Measurements from ENCODE around the gene TBC1D16. TPM values are rescaled to one million over a fixed set of nuclear protein-coding genes. Genes with fewer than 3 reads are reported as not detected.
A peak's percentile ranks its signal among the peaks of the same experiment; 100 is the strongest.
"Not testable (repeated sequence)": the region's sequence is repeated elsewhere in the genome, so short reads cannot be mapped to it uniquely, and the experiment has no call there.

TBC1D16 gene
- total RNA-seq, 1 donor from 2014 or later, result 23.3 TPM

DNA sequence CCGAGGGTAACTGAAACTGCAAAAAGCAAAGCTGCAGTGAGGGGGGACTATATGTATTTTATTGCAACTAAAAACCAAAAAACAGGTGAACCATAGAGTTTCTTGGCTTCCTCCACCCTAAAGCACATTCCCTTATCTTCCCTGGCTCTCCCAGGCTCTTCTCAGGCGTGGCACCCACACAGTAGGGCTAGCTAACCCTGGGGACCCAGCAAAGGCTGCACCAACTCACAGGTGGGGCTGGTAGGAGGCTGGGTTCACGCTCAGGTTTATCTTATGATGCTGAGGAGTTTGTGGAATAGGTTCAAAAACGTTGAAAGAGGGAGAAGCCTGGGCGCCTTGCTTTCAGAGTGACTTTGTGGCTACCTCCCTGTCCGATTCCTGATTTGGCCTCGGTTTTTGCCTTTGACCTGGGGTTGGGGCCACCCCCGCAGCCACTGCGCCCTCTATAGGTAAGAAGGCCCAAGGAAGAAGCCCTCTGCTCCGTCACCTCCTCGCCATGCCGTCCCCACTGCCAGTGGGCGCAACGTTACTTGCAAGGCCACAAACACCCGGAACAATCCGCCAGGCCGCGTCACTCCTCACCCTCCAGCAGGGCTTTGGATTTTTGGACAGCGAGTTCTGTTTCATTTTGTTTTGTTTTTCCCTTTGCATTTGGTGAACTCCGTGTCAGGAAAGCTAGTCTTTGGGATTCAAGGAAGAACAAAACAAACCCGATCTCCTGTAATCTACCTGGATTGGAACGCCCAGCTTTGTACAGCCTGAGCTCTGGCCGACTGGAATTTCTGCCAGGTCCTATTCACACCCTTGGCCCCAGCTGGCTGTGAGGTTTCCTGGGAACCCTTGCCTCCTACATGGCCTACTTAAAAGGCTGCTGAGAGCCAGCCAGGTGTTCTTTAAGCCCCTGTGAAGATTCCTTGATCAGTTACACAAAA is 60.8 kb downstream of the TBC1D16 start:
- DNase-seq, result no peak

DNA sequence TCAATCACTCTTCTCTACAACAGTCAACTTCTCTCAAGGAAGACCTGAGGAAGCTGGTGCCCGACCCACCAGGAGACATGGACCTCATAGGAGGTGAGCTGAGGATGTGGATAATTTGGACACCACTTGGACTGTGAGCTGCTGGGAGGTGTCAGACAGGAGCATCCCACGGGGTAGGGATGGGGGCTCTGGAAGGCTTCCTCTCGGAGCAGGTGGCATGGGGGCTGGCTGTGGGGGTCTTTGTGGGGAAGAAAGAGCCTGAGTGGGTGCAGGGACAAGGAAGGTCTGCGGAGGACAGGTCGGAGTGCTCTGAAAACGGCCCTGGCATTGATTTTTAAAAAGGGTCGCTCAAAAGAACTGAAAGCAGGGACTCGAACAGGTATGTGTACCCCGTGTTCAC is 64.0 kb downstream of the TBC1D16 start:
- no peak for DNase-seq

GRCh38 chr17:79970576-79971068 is 65.0 kb downstream of the TBC1D16 start:
- no peak for DNase-seq

DNA sequence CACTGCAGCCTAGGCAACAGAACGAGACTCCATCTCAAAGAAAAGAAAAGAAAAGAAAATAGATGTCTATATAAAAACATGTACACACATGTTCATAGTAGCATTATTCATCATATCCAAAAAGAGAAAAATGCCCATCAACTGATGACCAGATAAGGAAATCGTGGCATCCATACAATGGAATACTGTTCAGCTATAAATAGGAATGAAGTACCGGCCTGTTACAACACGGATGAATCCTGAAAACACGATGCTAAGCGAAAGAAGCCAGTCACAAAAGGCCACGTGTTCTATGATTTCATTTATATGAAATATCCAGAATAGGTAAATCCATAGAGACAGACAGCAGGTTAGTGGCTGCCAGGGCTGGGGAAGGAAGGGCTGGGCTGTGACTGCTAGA is 65.8 kb downstream of the TBC1D16 start:
- DNase-seq, result no peak

DNA sequence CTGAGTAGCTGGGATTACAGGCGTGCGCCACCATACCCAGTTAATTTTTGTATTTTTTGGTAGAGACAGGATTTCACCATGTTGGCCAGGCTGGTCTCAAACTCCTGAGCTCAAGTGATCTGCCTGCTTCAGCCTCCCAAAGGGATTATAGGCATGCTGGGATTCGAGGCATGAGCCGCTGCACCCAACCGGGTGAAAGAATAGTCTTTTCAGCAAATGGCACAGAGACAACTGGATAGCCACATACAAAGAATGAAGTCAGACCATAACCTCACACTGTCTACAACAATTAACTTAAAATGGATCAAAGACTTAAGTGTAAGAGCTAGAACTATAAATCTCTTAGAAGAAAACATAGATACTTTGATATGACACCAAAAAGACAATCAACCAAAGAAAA is 67.6 kb downstream of the TBC1D16 start:
- DNase-seq, result no peak

GRCh38 chr17:79966681-79967080 is 69.0 kb downstream of the TBC1D16 start:
- no peak for DNase-seq

DNA sequence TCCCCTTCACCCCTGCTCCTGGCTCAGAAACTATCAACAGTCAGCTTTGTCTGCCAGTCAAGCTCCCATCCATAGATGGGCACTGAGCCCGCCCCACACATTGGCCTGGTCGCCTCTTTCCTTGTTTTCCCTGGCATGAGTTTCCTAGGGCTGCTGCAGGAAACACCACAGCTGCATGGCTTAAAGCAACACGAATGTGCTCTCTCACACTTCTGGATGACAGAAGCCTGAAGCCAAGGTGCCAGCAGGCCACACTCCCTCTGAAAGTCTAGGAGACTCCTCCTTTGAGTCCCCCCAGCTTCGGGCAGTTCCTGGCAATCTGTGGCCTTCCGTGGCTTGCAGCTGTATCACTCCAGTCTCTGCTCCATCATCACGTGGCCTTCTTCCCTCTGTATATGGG is 69.9 kb downstream of the TBC1D16 start:
- DNase-seq, result peak; percentile 86

DNA sequence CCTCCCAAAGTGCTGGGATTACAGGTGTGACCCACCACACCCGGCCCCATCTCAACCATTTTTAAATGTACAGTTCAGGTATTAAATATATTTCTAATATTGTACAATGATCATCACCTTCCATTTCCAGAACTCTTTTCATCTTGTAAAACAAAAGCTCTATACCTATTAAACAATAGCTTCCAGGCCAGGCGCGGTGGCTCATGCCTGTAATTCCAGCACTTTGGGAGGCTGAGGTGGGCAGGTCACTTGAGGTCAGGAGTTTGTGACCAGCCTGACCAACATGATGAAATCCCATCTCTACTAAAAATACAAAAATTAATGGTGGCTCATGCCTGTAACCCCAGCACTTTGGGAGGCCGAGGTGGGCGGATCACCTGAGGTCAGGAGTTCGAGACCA is 73.2 kb downstream of the TBC1D16 start:
- DNase-seq, result not testable (repeated sequence)

DNA sequence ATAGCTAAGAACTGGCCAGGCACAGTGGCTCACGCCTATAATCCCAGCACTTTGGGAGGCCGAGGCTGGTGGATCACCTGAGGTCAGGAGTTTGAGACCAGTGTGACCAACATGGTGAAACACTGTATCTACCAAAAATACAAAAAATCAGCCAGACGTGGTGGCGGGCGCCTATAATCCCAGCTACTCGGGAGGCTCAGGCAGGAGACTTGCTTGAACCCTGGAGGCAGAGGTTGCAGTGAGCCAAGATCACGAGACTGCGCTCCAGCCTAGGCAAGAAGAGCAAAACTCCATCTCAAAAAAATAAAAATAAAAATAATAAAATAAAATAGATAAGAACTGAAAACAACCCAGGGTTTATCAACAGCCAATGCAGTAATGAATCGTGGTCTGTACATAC is 74.1 kb downstream of the TBC1D16 start:
- not testable (repeated sequence) for DNase-seq

DNA sequence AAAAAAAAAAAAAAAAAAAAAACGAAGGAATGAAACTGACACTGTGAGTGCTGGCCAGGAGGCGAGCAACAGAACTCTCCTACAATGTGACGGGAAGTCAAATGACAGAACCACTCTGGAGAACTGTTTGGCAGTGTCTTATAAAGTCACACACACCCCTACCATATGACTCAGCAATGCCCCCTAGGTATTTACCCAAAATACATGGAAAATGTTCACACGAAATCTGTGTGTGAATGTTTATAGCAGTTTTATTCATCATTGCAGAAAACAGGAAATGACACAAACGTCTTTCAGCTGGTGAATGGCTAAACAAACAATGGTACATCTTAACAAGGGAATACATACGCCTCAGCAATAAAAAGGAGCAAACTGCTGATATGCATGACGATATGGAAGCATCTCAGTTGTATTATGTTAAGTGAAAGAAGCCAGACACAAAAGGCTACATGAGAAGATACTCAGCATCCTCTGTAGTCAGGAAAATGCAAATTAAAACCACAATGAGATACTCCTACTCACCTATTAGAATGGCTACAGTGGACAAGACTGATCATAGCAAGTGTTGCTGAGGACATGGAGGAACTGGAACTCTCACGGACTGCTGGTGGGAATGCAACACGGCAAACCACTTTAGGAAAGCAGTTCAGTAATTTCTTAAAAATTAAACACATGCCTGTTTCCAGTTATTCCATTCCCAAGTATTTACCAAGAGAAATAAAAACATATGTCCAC is 74.7 kb downstream of the TBC1D16 start:
- no peak for DNase-seq

- no peak for DNase-seq
Measured at GRCh38 chr17:79959042-79959441, 76.6 kb downstream of the TBC1D16 start.

GRCh38 chr17:79956853-79957252 is 78.8 kb downstream of the TBC1D16 start:
- DNase-seq, result no peak

DNA sequence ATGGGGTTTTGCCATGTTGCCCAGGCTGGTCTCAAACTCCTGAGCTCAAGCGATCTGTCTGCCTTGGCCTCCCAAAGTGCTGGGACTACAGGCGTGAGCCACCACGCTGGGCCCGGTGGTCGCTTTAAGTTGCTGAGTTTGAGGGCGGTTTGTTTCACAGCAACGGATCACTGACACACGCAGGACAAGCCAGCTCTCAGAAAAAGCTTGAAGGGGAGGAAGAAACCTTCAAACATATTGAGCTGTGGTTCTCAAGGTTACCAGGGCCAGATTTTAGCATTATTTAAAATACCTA is 79.3 kb downstream of the TBC1D16 start:
- DNase-seq, result not testable (repeated sequence)

- no peak for DNase-seq
Measured at GRCh38 chr17:79955691-79956440, 79.8 kb downstream of the TBC1D16 start.

GRCh38 chr17:79955167-79955549 is 80.5 kb downstream of the TBC1D16 start:
- no peak for DNase-seq

DNA sequence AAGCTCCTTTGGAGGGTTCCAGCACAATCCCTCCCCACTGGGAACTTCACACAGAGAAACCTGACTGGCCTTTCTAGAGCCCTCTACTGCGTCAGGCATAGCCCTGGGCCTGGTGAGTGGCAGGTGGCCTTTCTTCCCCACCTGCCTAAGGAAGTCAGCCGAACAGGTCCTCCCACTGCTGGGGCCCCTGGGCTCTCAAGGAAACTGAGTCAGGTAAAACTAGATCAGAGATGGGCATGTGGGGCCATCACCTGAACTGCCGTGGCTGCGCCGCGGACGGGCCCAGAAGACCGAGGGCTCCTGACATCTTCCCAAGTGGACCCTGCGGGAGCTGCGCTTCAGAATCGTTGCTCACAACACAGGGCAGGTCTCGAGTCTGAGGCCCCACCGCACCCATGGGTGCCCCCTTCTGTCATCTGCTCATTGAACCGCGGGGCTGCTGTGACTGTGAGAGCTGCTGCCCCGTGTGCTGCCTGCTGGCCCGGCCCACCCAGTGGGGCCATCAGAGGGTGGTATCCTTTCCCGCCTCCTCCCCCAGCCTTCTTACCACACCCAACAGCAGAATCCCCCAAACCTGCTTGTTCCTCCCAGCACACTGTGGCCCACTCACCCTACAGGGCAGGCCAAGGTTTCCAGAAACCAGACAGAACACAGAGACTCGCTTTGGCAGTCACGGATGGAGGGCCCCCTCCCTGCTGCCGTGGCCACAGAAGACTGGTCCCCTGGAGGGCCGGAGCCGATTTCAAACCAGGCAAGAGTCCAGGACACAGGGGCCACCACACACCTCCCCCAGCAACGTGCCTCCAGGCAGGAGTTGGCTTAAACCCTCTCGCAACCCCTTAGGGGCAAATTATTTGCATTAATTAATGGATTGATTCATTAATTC is 81.1 kb downstream of the TBC1D16 start:
- DNase-seq, result no peak

GRCh38 chr17:79953335-79953734 is 82.3 kb downstream of the TBC1D16 start:
- no peak for DNase-seq

DNA sequence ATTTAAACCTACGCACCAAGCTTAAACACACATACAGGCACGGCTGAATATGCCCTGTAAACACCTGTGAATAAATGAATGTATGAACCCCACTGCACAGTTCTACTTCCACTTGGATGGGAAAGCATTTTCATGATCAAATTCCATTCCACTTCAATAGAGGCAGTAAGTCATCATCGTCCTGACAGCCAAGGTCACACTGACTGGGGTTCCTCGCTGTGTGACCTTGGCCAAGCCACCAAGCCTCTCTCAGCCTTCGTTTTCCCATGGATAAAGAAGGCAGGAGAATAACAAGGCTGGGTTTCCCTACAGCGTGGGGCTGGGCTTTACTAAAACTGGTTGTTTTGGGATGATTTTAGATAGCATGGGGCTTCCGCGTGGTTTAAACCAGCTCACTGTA is 82.8 kb downstream of the TBC1D16 start:
- no peak for DNase-seq

GRCh38 chr17:79952265-79952877 is 83.3 kb downstream of the TBC1D16 start:
- no peak for DNase-seq

GRCh38 chr17:79951361-79952264 is 84.1 kb downstream of the TBC1D16 start:
- DNase-seq, result peak; percentile 79
